ENCODE measurements around the gene CLEC3B.

CLEC3B gene

GRCh38 chr3:45064512-45065372 is 38.6 kb downstream of the CLEC3B start:
- no peaks in the 10 kb centered on the region for H3K36me3 ChIP-seq (ENCODE audit: low read depth)
- TF ChIP-seq CTCF (IDR thresholded peaks at IDR 0.05; ENCODE audit: poor library complexity, severe bottlenecking): no peak
- H3K9me3 ChIP-seq (ENCODE audit: severe bottlenecking): no peaks in the 10 kb centered on the region
- no peaks in the 10 kb centered on the region for H3K27me3 ChIP-seq (ENCODE audit: insufficient read depth, poor library complexity, severe bottlenecking)
- ATAC-seq (ENCODE audit: low read depth): peak; percentile 81
- no peak for DNase-seq (ENCODE audit: low spot score)
- H3K4me3 ChIP-seq (ENCODE audit: severe bottlenecking): no peak overlapping the region
- H3K27ac ChIP-seq (ENCODE audit: poor library complexity, severe bottlenecking): peak overlapping the region; percentile 47
- peaks cover 14% of the 10 kb centered on the region for H3K4me1 ChIP-seq (ENCODE audit: insufficient read depth, poor library complexity, severe bottlenecking)

- H3K9me3 ChIP-seq (ENCODE audit: severe bottlenecking): no peaks in the 10 kb centered on the region
- peak overlapping the region; percentile 47 for H3K27ac ChIP-seq (ENCODE audit: poor library complexity, severe bottlenecking)
- H3K36me3 ChIP-seq (ENCODE audit: low read depth): no peaks in the 10 kb centered on the region
- no peaks in the 10 kb centered on the region for H3K27me3 ChIP-seq (ENCODE audit: insufficient read depth, poor library complexity, severe bottlenecking)
- no peak for ATAC-seq (ENCODE audit: low read depth)
- H3K4me1 ChIP-seq (ENCODE audit: insufficient read depth, poor library complexity, severe bottlenecking): peaks cover 14% of the 10 kb centered on the region
- H3K4me3 ChIP-seq (ENCODE audit: severe bottlenecking): no peak overlapping the region
- DNase-seq (ENCODE audit: low spot score): no peak
- no peak for TF ChIP-seq CTCF (IDR thresholded peaks at IDR 0.05; ENCODE audit: poor library complexity, severe bottlenecking)
Observed at GRCh38 chr3:45065373-45065720, 39.2 kb downstream of the CLEC3B start.

DNA sequence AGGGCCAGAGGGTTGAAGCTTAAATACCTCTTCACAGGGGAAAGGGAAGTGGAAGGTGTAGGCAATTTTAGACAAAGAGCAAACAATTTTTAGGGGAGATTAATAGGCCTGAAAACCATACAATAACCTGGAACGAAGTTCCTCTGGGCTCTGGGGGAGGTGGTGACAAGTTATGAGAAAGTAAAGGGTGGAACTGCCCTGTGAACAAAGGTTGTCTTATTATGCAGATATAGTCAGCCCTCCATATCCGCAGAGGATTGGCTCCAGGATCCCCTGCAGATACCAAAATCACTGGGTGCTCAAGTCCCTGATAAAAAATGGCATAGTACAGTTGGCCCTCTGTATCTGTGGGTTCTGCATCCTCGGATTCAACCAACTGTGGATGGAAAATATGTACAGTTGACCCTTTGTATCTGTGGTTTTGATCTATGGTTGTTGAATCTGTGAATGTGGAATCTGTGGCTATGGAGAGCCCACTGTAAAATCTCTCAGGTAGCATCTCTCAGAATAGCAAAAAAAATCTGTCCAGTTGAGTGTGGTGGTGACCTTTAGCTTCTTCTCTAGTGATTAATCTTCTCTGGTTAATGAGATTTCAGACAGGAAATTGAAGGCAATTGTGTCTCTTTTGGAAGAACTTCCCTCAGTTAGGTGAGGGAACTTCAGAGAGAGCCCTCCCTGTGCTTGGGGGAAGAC is 40.2 kb downstream of the CLEC3B start:
- DNase-seq (ENCODE audit: low spot score): no peak
- no peak overlapping the region for H3K27ac ChIP-seq (ENCODE audit: poor library complexity, severe bottlenecking)
- H3K36me3 ChIP-seq (ENCODE audit: low read depth): no peaks in the 10 kb centered on the region
- no peaks in the 10 kb centered on the region for H3K27me3 ChIP-seq (ENCODE audit: insufficient read depth, poor library complexity, severe bottlenecking)
- no peak overlapping the region for H3K4me3 ChIP-seq (ENCODE audit: severe bottlenecking)
- H3K9me3 ChIP-seq (ENCODE audit: severe bottlenecking): no peaks in the 10 kb centered on the region
- no peak for TF ChIP-seq CTCF (IDR thresholded peaks at IDR 0.05; ENCODE audit: poor library complexity, severe bottlenecking)
- H3K4me1 ChIP-seq (ENCODE audit: insufficient read depth, poor library complexity, severe bottlenecking): peaks cover 14% of the 10 kb centered on the region
- ATAC-seq (ENCODE audit: low read depth): no peak

DNA sequence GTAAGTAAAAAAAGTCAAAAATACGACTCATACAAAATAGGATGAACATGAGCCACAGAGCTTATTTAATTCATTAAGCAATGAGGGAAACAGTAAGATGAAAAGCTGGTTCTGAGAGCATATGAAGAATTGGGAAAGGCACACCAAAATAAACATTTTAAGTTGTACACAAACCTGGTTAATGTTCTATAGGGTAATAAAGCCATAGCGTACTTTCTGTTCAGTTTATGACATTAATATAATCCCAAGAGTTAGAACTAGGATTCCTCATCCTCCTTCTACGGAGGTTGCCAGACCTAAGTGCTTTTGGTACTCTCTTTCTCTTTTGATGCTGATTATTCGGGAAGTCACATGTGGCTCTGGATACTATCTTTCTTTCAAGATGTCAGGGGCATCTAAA is 41.4 kb downstream of the CLEC3B start:
- ATAC-seq (ENCODE audit: low read depth): no peak
- Histone ChIP-seq H3K27ac (ENCODE audit: poor library complexity, severe bottlenecking) (no peak overlapping the region), H3K4me3 (ENCODE audit: severe bottlenecking) (no peak overlapping the region), H3K9me3 (ENCODE audit: severe bottlenecking) (no peaks in the 10 kb centered on the region), H3K27me3 (ENCODE audit: insufficient read depth, poor library complexity, severe bottlenecking) (no peaks in the 10 kb centered on the region), H3K36me3 (ENCODE audit: low read depth) (no peaks in the 10 kb centered on the region), H3K4me1 (ENCODE audit: insufficient read depth, poor library complexity, severe bottlenecking) (peaks cover 14% of the 10 kb centered on the region)
- TF ChIP-seq CTCF (IDR thresholded peaks at IDR 0.05; ENCODE audit: poor library complexity, severe bottlenecking): no peak
- no peak for DNase-seq (ENCODE audit: low spot score)

DNA sequence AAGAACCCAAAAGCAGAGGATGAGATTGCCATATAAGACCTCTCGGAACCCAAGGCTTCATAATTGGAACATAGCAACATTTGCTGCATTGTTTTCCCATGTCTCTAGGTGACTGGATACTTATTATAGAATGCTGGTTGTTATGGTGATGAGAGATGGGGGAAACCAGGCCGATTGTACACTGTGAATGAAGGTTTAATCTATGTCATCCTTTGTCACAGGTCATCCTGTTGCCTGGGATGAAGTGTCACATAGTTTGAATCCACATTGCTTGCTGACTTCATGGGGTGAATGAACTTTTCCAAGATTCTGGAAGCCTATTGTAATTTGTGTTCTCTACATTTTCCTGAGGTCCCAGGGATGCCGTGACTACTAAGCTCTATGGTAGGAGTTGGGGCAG is 41.8 kb downstream of the CLEC3B start:
- peaks cover 14% of the 10 kb centered on the region for H3K4me1 ChIP-seq (ENCODE audit: insufficient read depth, poor library complexity, severe bottlenecking)
- TF ChIP-seq CTCF (IDR thresholded peaks at IDR 0.05; ENCODE audit: poor library complexity, severe bottlenecking): no peak
- no peaks in the 10 kb centered on the region for H3K9me3 ChIP-seq (ENCODE audit: severe bottlenecking)
- H3K27ac ChIP-seq (ENCODE audit: poor library complexity, severe bottlenecking): no peak overlapping the region
- no peaks in the 10 kb centered on the region for H3K36me3 ChIP-seq (ENCODE audit: low read depth)
- H3K4me3 ChIP-seq (ENCODE audit: severe bottlenecking): no peak overlapping the region
- no peaks in the 10 kb centered on the region for H3K27me3 ChIP-seq (ENCODE audit: insufficient read depth, poor library complexity, severe bottlenecking)
- DNase-seq (ENCODE audit: low spot score) (no peak), ATAC-seq (ENCODE audit: low read depth) (no peak)
